ENCODE results near the gene FBXL2. TPM values are rescaled to one million over a fixed set of nuclear protein-coding genes. Genes with fewer than 3 reads are reported as not detected.

FBXL2 gene, protein sequence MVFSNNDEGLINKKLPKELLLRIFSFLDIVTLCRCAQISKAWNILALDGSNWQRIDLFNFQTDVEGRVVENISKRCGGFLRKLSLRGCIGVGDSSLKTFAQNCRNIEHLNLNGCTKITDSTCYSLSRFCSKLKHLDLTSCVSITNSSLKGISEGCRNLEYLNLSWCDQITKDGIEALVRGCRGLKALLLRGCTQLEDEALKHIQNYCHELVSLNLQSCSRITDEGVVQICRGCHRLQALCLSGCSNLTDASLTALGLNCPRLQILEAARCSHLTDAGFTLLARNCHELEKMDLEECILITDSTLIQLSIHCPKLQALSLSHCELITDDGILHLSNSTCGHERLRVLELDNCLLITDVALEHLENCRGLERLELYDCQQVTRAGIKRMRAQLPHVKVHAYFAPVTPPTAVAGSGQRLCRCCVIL
- 1 to 10 TPM in 1 of 4 donors, under 1 TPM in 3; 0.19 to 1.3 (median 0.59) TPM for total RNA-seq
- polyA plus RNA-seq: under 1 TPM; 0.31 to 0.43 (median 0.42) TPM
- long read RNA-seq, donor 1, partial matches to known transcripts: 0 of 1 reads
- long read RNA-seq, donor 1, other reads (novel, unspliced or antisense): 0 of 1 reads
- long read RNA-seq, donor 2: 0 reads

GRCh38 chr3:33277193-33277882, at the start of gene FBXL2:
TSS of gene FBXL2 (plus strand) at chr3:33277442. CDS start at chr3:33277513, 71 bp downstream.
- Histone ChIP-seq H3K36me3 (ENCODE audit: insufficient read depth in 1 of 2, low read depth in 1 of 2) (no peaks in the 10 kb centered on the region), H3K9me3 (no peaks in the 10 kb centered on the region), H3K4me3 (peak within 1 kb of the TSS; percentile 79), H3K4me1 (no peaks in the 10 kb centered on the region), H3K27me3 (ENCODE audit: insufficient read depth in 3 of 3, low read length in 2 of 3) (peaks cover 0 to 20% (median 0%) of the 10 kb centered on the region in 3 donors), H3K27ac (no peak within 1 kb of the TSS)
- 2 to 3% (median 3%) methylated on average over 36 to 63 of the region's 63 CpGs for WGBS, 3 donors
- peak; percentile 45 to 61 for DNase-seq
- ATAC-seq: peak; percentile 48 to 63 (median 58)
- intact Hi-C loops (cut with DNase I): no loop called here
- TF ChIP-seq, protein P1, sequence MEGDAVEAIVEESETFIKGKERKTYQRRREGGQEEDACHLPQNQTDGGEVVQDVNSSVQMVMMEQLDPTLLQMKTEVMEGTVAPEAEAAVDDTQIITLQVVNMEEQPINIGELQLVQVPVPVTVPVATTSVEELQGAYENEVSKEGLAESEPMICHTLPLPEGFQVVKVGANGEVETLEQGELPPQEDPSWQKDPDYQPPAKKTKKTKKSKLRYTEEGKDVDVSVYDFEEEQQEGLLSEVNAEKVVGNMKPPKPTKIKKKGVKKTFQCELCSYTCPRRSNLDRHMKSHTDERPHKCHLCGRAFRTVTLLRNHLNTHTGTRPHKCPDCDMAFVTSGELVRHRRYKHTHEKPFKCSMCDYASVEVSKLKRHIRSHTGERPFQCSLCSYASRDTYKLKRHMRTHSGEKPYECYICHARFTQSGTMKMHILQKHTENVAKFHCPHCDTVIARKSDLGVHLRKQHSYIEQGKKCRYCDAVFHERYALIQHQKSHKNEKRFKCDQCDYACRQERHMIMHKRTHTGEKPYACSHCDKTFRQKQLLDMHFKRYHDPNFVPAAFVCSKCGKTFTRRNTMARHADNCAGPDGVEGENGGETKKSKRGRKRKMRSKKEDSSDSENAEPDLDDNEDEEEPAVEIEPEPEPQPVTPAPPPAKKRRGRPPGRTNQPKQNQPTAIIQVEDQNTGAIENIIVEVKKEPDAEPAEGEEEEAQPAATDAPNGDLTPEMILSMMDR (IDR thresholded peaks at IDR 0.05): no peak

- Histone ChIP-seq H3K27me3 (ENCODE audit: insufficient read depth in 3 of 3, low read length in 2 of 3) (no peaks in the 10 kb centered on the region), H3K9me3 (no peaks in the 10 kb centered on the region), H3K4me3 (no peak overlapping the region), H3K4me1 (no peaks in the 10 kb centered on the region), H3K27ac (no peak overlapping the region), H3K36me3 (ENCODE audit: insufficient read depth in 1 of 2, low read depth in 1 of 2) (no peaks in the 10 kb centered on the region)
- TF ChIP-seq, protein P1 (IDR thresholded peaks at IDR 0.05): no peak
- WGBS, 3 donors: 92 to 94% (median 93%) methylated on average over 3 of the region's 3 CpGs
- intact Hi-C loops (cut with DNase I): no loop called here
- ATAC-seq (no peak), DNase-seq (no peak)
Measured at GRCh38 chr3:33229066-33229465, 48.2 kb upstream of the FBXL2 start.

DNA sequence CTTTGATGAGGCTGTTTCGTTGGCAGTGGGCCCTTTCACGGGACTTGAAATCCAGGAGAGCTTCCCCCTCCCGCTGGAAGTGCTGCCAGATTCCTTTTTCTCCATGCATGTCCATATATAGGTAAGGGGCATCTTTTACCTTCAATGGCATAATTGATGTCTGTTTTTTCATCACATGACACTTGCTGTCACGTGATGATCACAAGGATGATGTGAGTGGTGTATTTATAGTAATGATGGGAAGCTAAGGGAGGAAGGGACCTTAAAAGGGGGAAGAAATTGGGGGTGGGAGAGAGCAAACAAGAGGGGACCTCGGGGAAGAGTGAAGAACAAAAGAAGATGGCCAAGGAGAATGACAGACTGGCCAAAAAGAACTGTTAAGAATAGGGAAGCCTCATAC, 47.3 kb upstream of the FBXL2 start:
- 48 to 51% (median 51%) methylated on average over 5 of the region's 5 CpGs for WGBS, 3 donors
- no peak overlapping the region for H3K27ac ChIP-seq
- no peaks in the 10 kb centered on the region for H3K4me1 ChIP-seq
- TF ChIP-seq, protein P1 (IDR thresholded peaks at IDR 0.05): no peak
- ATAC-seq (no peak), DNase-seq (no peak)
- H3K4me3 ChIP-seq: no peak overlapping the region
- no peaks in the 10 kb centered on the region for H3K9me3 ChIP-seq
- intact Hi-C loops (cut with DNase I): no loop called here
- no peaks in the 10 kb centered on the region for H3K36me3 ChIP-seq (ENCODE audit: insufficient read depth in 1 of 2, low read depth in 1 of 2)
- no peaks in the 10 kb centered on the region for H3K27me3 ChIP-seq (ENCODE audit: insufficient read depth in 3 of 3, low read length in 2 of 3)

- H3K9me3 ChIP-seq: no peaks in the 10 kb centered on the region
- ATAC-seq (no peak), DNase-seq (no peak)
- H3K27me3 ChIP-seq (ENCODE audit: insufficient read depth in 3 of 3, low read length in 2 of 3): no peaks in the 10 kb centered on the region
- no peak overlapping the region for H3K27ac ChIP-seq
- intact Hi-C loops (cut with DNase I): no loop called here
- 34 to 46% (median 44%) methylated on average over 5 of the region's 5 CpGs for WGBS, 3 donors
- H3K4me1 ChIP-seq: no peaks in the 10 kb centered on the region
- TF ChIP-seq, protein P1 (IDR thresholded peaks at IDR 0.05): no peak
- no peaks in the 10 kb centered on the region for H3K36me3 ChIP-seq (ENCODE audit: insufficient read depth in 1 of 2, low read depth in 1 of 2)
- no peak overlapping the region for H3K4me3 ChIP-seq
Measured at GRCh38 chr3:33231756-33232465, 45.3 kb upstream of the FBXL2 start.
